ENCODE data around the gene CD200. TPM values are rescaled to one million over a fixed set of nuclear protein-coding genes. Genes with fewer than 3 reads are reported as not detected.

Gene CD200
- total and polyA plus RNA-seq, 9 of the 15 experiments (the other 6 are each of a cell fraction or from before 2014, with no cell fraction given) = 0.13 TPM; not detected in 8

DNA sequence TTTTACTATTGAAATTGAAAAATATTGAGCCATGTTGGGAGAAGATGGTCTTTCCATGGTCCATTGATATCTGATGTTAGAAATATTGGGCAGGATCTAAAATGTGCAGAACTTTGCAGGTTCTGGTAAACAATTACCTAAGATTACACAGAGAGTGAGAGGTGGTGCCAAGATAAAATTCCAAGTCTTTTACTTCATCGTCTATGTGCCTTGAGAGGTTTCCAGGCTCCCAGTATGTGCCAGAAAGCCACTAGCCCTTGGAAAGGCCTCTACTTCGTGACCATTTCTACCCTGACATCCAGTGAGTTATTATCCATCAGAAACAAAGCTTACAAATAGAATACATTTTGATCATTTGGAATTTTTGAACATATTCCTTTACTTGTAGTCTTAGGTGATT, 27.6 kb downstream of the CD200 start (continued):
- TF ChIP-seq FOXJ3 (CRISPR knock-in tag; IDR thresholded peaks at IDR 0.05) (no peak), DNMT1 (IDR thresholded peaks at IDR 0.05) (no peak)
- TF ChIP-seq, protein P1, sequence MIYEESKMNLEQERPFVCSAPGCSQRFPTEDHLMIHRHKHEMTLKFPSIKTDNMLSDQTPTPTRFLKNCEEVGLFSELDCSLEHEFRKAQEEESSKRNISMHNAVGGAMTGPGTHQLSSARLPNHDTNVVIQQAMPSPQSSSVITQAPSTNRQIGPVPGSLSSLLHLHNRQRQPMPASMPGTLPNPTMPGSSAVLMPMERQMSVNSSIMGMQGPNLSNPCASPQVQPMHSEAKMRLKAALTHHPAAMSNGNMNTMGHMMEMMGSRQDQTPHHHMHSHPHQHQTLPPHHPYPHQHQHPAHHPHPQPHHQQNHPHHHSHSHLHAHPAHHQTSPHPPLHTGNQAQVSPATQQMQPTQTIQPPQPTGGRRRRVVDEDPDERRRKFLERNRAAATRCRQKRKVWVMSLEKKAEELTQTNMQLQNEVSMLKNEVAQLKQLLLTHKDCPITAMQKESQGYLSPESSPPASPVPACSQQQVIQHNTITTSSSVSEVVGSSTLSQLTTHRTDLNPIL (CRISPR knock-in tag; IDR thresholded peaks at IDR 0.05) = no peak

- in situ Hi-C loops (cut with MboI) = no loop called here
- Histone ChIP-seq H3K9ac (ENCODE audit: insufficient read depth in 1 of 2, low read depth in 2 of 2, low read length in 2 of 2) (no peak overlapping the region), H3K79me2 (ENCODE audit: control insufficient read depth, insufficient read depth, low read length) (no peaks in the 10 kb centered on the region), H3K4me1 (replicated peaks in 1 of 2; ENCODE audit: control insufficient read depth in 2 of 2, insufficient read depth in 2 of 2, low read length in 2 of 2) (no peaks in the 10 kb centered on the region), H3K36me3 (ENCODE audit: control insufficient read depth, insufficient read depth, low read length) (no peaks in the 10 kb centered on the region), H4K20me1 (replicated peaks; ENCODE audit: control insufficient read depth, insufficient read depth, low read length) (no peaks in the 10 kb centered on the region), H3K9me1 (ENCODE audit: control insufficient read depth, insufficient read depth, low read length) (no peaks in the 10 kb centered on the region), H3K27me3 (ENCODE audit: control insufficient read depth in 2 of 2, insufficient read depth in 2 of 2, low read length in 2 of 2) (peaks cover 0 to 5% of the 10 kb centered on the region in 2 experiments; a peak in 3 of 5 replicates), H3K9me3 (replicated peaks; ENCODE audit: control insufficient read depth, insufficient read depth, low read depth, low read length) (no peaks in the 10 kb centered on the region), H3K4me2 (ENCODE audit: insufficient read depth, low read length) (no peak overlapping the region), H3K27ac (ENCODE audit: extremely low read depth, low read depth, low read length) (no peak overlapping the region), H2AFZ (ENCODE audit: low read depth, low read length) (no peak overlapping the region), H3K4me3 (no peak overlapping the region)
- DNase-seq (ENCODE audit: extremely low read depth in 1 of 4, low spot score in 3 of 4) (no peak), ATAC-seq (no peak), FAIRE-seq (no peak)
- ChIA-PET CTCF (ENCODE audit: low intra/inter-chr PET ratio) (no interaction called here), POLR2A (interaction anchor here (0.6 kb wide), 1 partner anchor 527 kb away, joined by 3 read pairs; no protein-coding TSS in a partner anchor)
- intact Hi-C loops (cut with micrococcal nuclease) = no loop called here
- no TSS peak for BruUV-seq (replicated peaks)
- 3% methylated on average over 2 of the region's 2 CpGs for WGBS (ENCODE audit: insufficient coverage, low coverage, missing lambda C conversion rate)
- TF ChIP-seq NBN (IDR thresholded peaks at IDR 0.05; ENCODE audit: low read depth) = no peak
- no peak for TF ChIP-seq ZNF143 (CRISPR knock-in tag; IDR thresholded peaks at IDR 0.05)
- no peak for TF ChIP-seq ZBED1 (IDR thresholded peaks at IDR 0.05)
- TF ChIP-seq, protein P2, sequence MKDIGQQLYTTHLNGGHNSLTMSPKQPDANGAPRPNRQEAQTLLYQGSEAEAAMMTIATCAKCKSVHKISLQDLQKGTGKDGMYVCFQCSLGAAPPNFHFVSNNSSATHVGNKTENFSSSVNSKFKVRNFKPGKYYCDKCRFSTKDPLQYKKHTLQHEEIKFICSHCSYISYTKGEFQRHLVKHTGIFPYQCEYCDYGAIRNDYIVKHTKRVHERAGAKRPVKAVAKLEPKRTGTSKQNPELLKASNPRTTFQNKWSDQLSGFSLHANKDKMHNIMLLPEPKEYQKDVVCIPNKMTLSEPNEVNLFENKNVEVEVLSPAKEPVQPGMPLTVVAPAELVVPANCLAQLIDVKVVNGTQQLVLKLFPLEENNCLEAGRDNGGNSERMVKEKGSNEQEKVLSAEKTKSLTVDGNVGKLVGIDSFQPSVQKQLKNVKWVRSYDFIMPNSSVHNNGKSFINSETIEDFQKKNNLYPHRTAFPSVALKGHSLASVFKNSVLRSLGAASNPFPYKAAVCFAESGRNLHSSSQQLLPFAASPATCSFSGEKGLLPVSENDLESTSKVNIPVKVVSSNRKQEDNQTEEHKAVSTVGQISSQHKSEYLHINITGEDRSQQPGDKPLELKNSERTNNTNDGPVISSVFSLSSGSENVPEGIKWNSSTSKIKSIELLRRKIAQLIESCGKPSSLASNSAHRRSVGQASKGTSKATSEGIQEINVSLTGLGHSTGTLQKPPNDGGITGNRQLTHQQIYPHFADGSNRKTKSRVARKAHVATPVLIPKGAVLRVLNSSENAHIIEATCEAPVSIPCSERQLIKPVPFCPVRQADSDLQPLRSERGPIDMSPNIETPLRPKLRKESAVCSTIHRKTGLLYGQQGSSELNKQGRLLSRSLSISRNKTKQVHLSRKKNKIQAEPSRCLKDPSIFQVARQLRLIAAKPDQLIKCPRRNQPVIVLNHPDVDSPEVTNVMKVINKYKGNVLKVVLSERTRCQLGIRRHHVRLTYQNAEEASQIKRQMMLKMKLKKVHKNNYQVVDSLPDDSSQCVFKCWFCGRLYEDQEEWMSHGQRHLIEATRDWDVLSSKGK (CRISPR knock-in tag; IDR thresholded peaks at IDR 0.05) = no peak
- TF ChIP-seq CEBPB (tag; IDR thresholded peaks at IDR 0.05) = no peak
- TF ChIP-seq GABPB2 (CRISPR knock-in tag; conservative IDR thresholded peaks at IDR 0.05) = no peak
- TF ChIP-seq FOXA3 (CRISPR knock-in tag; conservative IDR thresholded peaks at IDR 0.05 in 1 of 2, IDR thresholded peaks at IDR 0.05 in 1 of 2) = no peak
- no peak for TF ChIP-seq ZNF165 (CRISPR knock-in tag; IDR thresholded peaks at IDR 0.05; ENCODE audit: borderline replicate concordance)
- TF ChIP-seq KLF1 (tag; IDR thresholded peaks at IDR 0.05) = no peak
- no peak for TF ChIP-seq MEIS2 (IDR thresholded peaks at IDR 0.05; ENCODE audit: partially characterized antibody)
- no peak for TF ChIP-seq CREB1 (IDR thresholded peaks at IDR 0.05)
- no peak for TF ChIP-seq CREB1 (CRISPR knock-in tag; IDR thresholded peaks at IDR 0.05)
- no peak for TF ChIP-seq ZBTB9 (CRISPR knock-in tag; IDR thresholded peaks at IDR 0.05)
- TF ChIP-seq ZNF586 (CRISPR knock-in tag; conservative IDR thresholded peaks at IDR 0.05) = no peak
Measured at GRCh38 chr3:112362221-112362620, 29.3 kb downstream of the CD200 start.

Data from K562 (cell line).